HG02642 (cell line): Measurements from ENCODE around the gene LRIT2.
A peak's percentile ranks its signal among the peaks of the same experiment; 100 is the strongest.

ENCODE experiments used
- ATAC-seq: cut with Tn5 transposase; IDR thresholded peaks from one replicate; pipeline ENCODE4 v1.9.1; 2021; ENCODE audit warnings: mild to moderate bottlenecking; ENCODE audit not compliant: unreplicated experiment, poor library complexity

Gene LRIT2

GRCh38 chr10:84212014-84212413 lies 13.3 kb downstream of the LRIT2 start:
- ATAC-seq = no peak

GRCh38 chr10:84211566-84211965 lies 13.8 kb downstream of the LRIT2 start:
- ATAC-seq = no peak

- ATAC-seq = no peak
Measured at GRCh38 chr10:84208023-84208422, 17.3 kb downstream of the LRIT2 start.

GRCh38 chr10:84205853-84206525 lies 19.4 kb downstream of the LRIT2 start:
- ATAC-seq = no peak

GRCh38 chr10:84205049-84205852 lies 20.1 kb downstream of the LRIT2 start:
- ATAC-seq = peak; percentile 73

GRCh38 chr10:84204610-84205009 lies 20.7 kb downstream of the LRIT2 start:
- no peak for ATAC-seq

- peak; percentile 70 for ATAC-seq
Measured at GRCh38 chr10:84204122-84204521, 21.2 kb downstream of the LRIT2 start.

- no peak for ATAC-seq
Measured at GRCh38 chr10:84202349-84202748, 23.0 kb downstream of the LRIT2 start.

- no peak for ATAC-seq
Measured at GRCh38 chr10:84201682-84202081, 23.7 kb downstream of the LRIT2 start.

- no peak for ATAC-seq
Measured at GRCh38 chr10:84201244-84201606, 24.1 kb downstream of the LRIT2 start.

GRCh38 chr10:84200537-84201243 lies 24.7 kb downstream of the LRIT2 start:
- no peak for ATAC-seq

GRCh38 chr10:84198206-84198915 lies 27.0 kb downstream of the LRIT2 start:
- no peak for ATAC-seq

- ATAC-seq = no peak
Measured at GRCh38 chr10:84197643-84198042, 27.7 kb downstream of the LRIT2 start.

- ATAC-seq = no peak
Measured at GRCh38 chr10:84196941-84197340, 28.4 kb downstream of the LRIT2 start.

- ATAC-seq = no peak
Measured at GRCh38 chr10:84196083-84196482, 29.3 kb downstream of the LRIT2 start.

GRCh38 chr10:84195044-84195830 lies 30.1 kb downstream of the LRIT2 start:
- no peak for ATAC-seq

- peak; percentile 84 for ATAC-seq
Measured at GRCh38 chr10:84194424-84195043, 30.8 kb downstream of the LRIT2 start, which contains the start of gene CDHR1. Gene CDHR1, plus strand, starts transcription at chr10:84194537. Its CDS starts 224 bp downstream, at chr10:84194761.

- no peak for ATAC-seq
Measured at GRCh38 chr10:84193846-84194423, 31.4 kb downstream of the LRIT2 start.

- ATAC-seq = no peak
Measured at GRCh38 chr10:84193327-84193726, 32.0 kb downstream of the LRIT2 start.
